PC-9 (cell line): ENCODE results near the gene CLEC4M. TPM values are rescaled to one million over a fixed set of nuclear protein-coding genes. Genes with fewer than 3 reads are reported as not detected.

Experiments
- BruUV-seq: library from RNA; stranded (reverse); fragments of 400-500 nt; replicated peaks from 2 replicates; lab custom pipeline; 2021; lab: Mats Ljungman, UMichigan
- CTCF ChIA-PET: fragments of 300-600 bp; sonication (Branson Sonifier 250); formaldehyde crosslinking; loops from one replicate; lab custom pipeline; 2022; ENCODE audit warnings: antibody characterized with exemption; lab: Charles Lee
- POLR2A ChIA-PET: fragments of 300-600 bp; sonication (Branson Sonifier 250); formaldehyde crosslinking; loops from one replicate; lab custom pipeline; 2022; ENCODE audit warnings: antibody characterized with exemption; ENCODE audit not compliant: unreplicated experiment; lab: Charles Lee
- DNase-seq, 2 experiments: peaks; one replicate each; pipeline versions ENCODE4 v3.0.0 to v3.0.0-alpha.2; 2015 to 2022; ENCODE audit warnings: mixed read lengths in 1 of 2
- H2AFZ ChIP-seq: fragments of 200-600 bp; sonication (generic); 2 replicates; pipeline ENCODE4 v1.8.1; 2017; ENCODE audit warnings: antibody characterized with exemption
- H3F3A ChIP-seq: fragments of 200-600 bp; sonication (generic); 2 replicates; pipeline ENCODE4 v1.8.1; 2017; ENCODE audit warnings: antibody characterized with exemption, mild to moderate bottlenecking, low read depth; ENCODE audit not compliant: insufficient read depth
- H3K27ac ChIP-seq: fragments of 200-600 bp; sonication (generic); 2 replicates; pipeline ENCODE4 v1.6.1; 2016; ENCODE audit warnings: mixed run types
- H3K27me3 ChIP-seq: fragments of 200-600 bp; sonication (generic); 2 replicates; pipeline ENCODE4 v1.6.1; 2016; ENCODE audit warnings: low read depth, mixed run types; ENCODE audit not compliant: insufficient read depth
- H3K36me3 ChIP-seq: fragments of 200-600 bp; sonication (generic); 2 replicates; pipeline ENCODE4 v1.6.1; 2016; ENCODE audit warnings: low read depth, mixed run types
- H3K4me1 ChIP-seq: fragments of 200-600 bp; sonication (generic); replicated peaks from 2 replicates; pipeline ENCODE4 v1.6.1; 2016; ENCODE audit warnings: mixed run types; ENCODE audit not compliant: insufficient read depth
- H3K4me2 ChIP-seq: fragments of 200-600 bp; sonication (generic); 2 replicates; pipeline ENCODE4 v1.6.1; 2017; ENCODE audit warnings: mixed run types
- H3K4me3 ChIP-seq: fragments of 200-600 bp; sonication (generic); 2 replicates; pipeline ENCODE4 v1.6.1; 2016; ENCODE audit warnings: mixed run types
- H3K79me2 ChIP-seq: fragments of 200-600 bp; sonication (generic); 2 replicates; pipeline ENCODE4 v1.6.1; 2017; ENCODE audit warnings: low read depth, mixed run types
- H3K9me2 ChIP-seq: fragments of 200-600 bp; sonication (generic); 2 replicates; pipeline ENCODE4 v1.8.1; 2017; ENCODE audit warnings: mild to moderate bottlenecking; ENCODE audit not compliant: insufficient read depth
- H3K9me3 ChIP-seq: fragments of 200-600 bp; sonication (generic); 2 replicates; pipeline ENCODE4 v1.8.1; 2016; ENCODE audit warnings: low read depth; ENCODE audit not compliant: insufficient read depth
- H4K20me1 ChIP-seq: fragments of 200-600 bp; sonication (generic); 2 replicates; pipeline ENCODE4 v1.8.1; 2017; ENCODE audit not compliant: insufficient read depth
- CTCF ChIP-seq: fragments of 200-600 bp; sonication (generic); conservative IDR thresholded peaks from 2 replicates; pipeline ENCODE4 v1.6.1; 2017; ENCODE audit warnings: mixed run types, antibody characterized with exemption, mild to moderate bottlenecking, moderate library complexity
- EZH2 ChIP-seq: fragments of 200-600 bp; sonication (generic); IDR thresholded peaks from 2 replicates; pipeline ENCODE4 v1.8.0; 2017; ENCODE audit warnings: antibody characterized with exemption, low read depth
- intact Hi-C: fragments of 100-400 bp; cut with micrococcal nuclease; formaldehyde crosslinking; loops from one replicate; pipeline ENCODE4 v1.10.0; 2022; ENCODE audit not compliant: unreplicated experiment
- total RNA-seq: library from RNA; stranded (reverse); gene quantifications from 2 replicates; pipeline ENCODE4 v1.2.3, GENCODE V29; 2021

The CLEC4M gene
- total RNA-seq, 1 experiment from 2014 or later = not detected

GRCh38 chr19:7730286-7731217 is 32.5 kb upstream of the CLEC4M start:
- no peaks in the 10 kb centered on the region for H4K20me1 ChIP-seq
- H3K9me2 ChIP-seq = no peaks in the 10 kb centered on the region
- BruUV-seq = no TSS peak
- no peak overlapping the region for H3K4me3 ChIP-seq
- H3K27ac ChIP-seq = no peak overlapping the region
- peaks cover 63% of the 10 kb centered on the region for H3K27me3 ChIP-seq
- no peaks in the 10 kb centered on the region for H3F3A ChIP-seq
- no peaks in the 10 kb centered on the region for H3K36me3 ChIP-seq
- no peak for DNase-seq
- CTCF ChIA-PET = no interaction called here
- intact Hi-C loops = no loop called here
- peaks cover 7% of the 10 kb centered on the region for H3K4me1 ChIP-seq
- POLR2A ChIA-PET = no interaction called here
- H2AFZ ChIP-seq = no peak overlapping the region
- H3K79me2 ChIP-seq = no peaks in the 10 kb centered on the region
- H3K4me2 ChIP-seq = no peak overlapping the region
- TF ChIP-seq EZH2 (no peak), CTCF (no peak)
- no peaks in the 10 kb centered on the region for H3K9me3 ChIP-seq

GRCh38 chr19:7731218-7731595 is 31.8 kb upstream of the CLEC4M start:
- ChIA-PET POLR2A (no interaction called here), CTCF (no interaction called here)
- H3K9me2 ChIP-seq = no peaks in the 10 kb centered on the region
- no peaks in the 10 kb centered on the region for H4K20me1 ChIP-seq
- no peak for DNase-seq
- TF ChIP-seq CTCF (no peak), EZH2 (no peak)
- intact Hi-C loops = no loop called here
- H3K4me1 ChIP-seq = peaks cover 7% of the 10 kb centered on the region
- BruUV-seq = no TSS peak
- no peak overlapping the region for H3K4me3 ChIP-seq
- H3K36me3 ChIP-seq = no peaks in the 10 kb centered on the region
- H3K79me2 ChIP-seq = no peaks in the 10 kb centered on the region
- no peak overlapping the region for H3K4me2 ChIP-seq
- peaks cover 59% of the 10 kb centered on the region for H3K27me3 ChIP-seq
- no peaks in the 10 kb centered on the region for H3F3A ChIP-seq
- H3K27ac ChIP-seq = no peak overlapping the region
- no peaks in the 10 kb centered on the region for H3K9me3 ChIP-seq
- H2AFZ ChIP-seq = no peak overlapping the region

GRCh38 chr19:7731615-7732014 is 31.4 kb upstream of the CLEC4M start:
- Histone ChIP-seq H3K9me3 (no peaks in the 10 kb centered on the region), H2AFZ (no peak overlapping the region), H3K36me3 (no peaks in the 10 kb centered on the region), H3K4me2 (no peak overlapping the region), H3K4me1 (peaks cover 7% of the 10 kb centered on the region), H4K20me1 (no peaks in the 10 kb centered on the region), H3K9me2 (no peaks in the 10 kb centered on the region), H3K4me3 (no peak overlapping the region), H3K27me3 (peaks cover 55% of the 10 kb centered on the region), H3K27ac (no peak overlapping the region), H3F3A (no peaks in the 10 kb centered on the region), H3K79me2 (no peaks in the 10 kb centered on the region)
- TF ChIP-seq CTCF (no peak), EZH2 (no peak)
- DNase-seq = no peak
- ChIA-PET CTCF (no interaction called here), POLR2A (no interaction called here)
- intact Hi-C loops = no loop called here
- no TSS peak for BruUV-seq
